Gastroesophageal sphincter (tissue), 3 donors: ENCODE results near the gene PIP4K2B.
A peak's percentile ranks its signal among the peaks of the same experiment; 100 is the strongest.

Experiments used
- CTCF ChIP-seq, 4 experiments: fragments of 200-600 bp in 2 of 4; fragments of 450-650 bp in 2 of 4; sonication (generic) in 1 of 4; IDR thresholded peaks; one replicate each; pipeline ENCODE4 v1.5.1; 2017 to 2019; ENCODE audit warnings: antibody characterized with exemption in 4 of 4, mild to moderate bottlenecking in 2 of 4, moderate library complexity in 2 of 4
- EP300 ChIP-seq: sonication (generic); formaldehyde crosslinking; IDR thresholded peaks from one replicate; pipeline ENCODE4 v1.6.1; 2017; ENCODE audit warnings: antibody characterized with exemption, mild to moderate bottlenecking
- POLR2A ChIP-seq, 2 donors: fragments of 450-650 bp; IDR thresholded peaks; one replicate each; pipeline ENCODE4 v1.6.1; 2017; ENCODE audit warnings: antibody characterized with exemption in 2 of 2, mild to moderate bottlenecking in 2 of 2, moderate library complexity in 1 of 2
- POLR2AphosphoS5 ChIP-seq: sonication (generic); formaldehyde crosslinking; IDR thresholded peaks from one replicate; pipeline ENCODE4 v1.6.1; 2017; ENCODE audit warnings: antibody characterized with exemption

DNA sequence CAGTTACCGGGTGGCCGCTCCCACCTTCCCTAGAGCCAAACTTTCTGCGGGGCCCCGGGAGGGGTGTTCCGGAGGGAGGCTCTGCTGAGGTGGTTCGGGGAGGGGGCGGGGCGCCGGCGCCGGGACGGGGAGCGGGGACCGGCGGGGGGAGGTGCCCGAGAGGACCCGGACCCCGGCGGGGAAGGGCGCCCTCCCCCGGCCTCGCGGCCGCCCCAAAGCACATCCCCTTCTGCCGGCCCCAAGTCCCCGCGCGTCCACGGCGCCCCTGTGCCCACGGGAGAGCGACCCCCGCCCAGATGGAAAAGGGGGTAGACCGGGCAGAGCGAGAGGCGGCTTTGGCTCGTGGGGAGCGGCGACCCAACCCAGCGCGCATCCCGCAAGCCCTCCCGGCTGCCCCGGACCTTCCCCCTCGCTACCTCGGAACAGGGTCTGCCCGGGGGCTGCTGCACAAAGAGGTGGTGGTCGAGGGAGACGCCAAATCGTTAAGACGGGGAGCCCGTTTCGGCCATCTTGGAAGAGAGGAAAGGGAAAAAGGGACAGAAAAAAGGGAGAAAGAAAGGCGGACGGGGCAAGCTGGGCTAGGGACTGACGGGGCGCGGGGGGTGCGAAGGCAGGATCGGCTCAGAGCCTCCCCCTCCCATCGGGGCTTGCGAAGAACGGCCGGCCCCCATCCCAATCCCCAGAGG lies 51.8 kb downstream of the PIP4K2B start:
- TF ChIP-seq EP300 (no peak), POLR2A (IDR thresholded peaks at IDR 0.05) (no peak), CTCF (IDR thresholded peaks at IDR 0.05) (peak in 1 of 4 experiments; percentile 40), POLR2AphosphoS5 (no peak)
